NCI-H2081 treated with DMSO at 0.1 percent for 48 hours (cell line): Measurements from ENCODE around the gene SERPINB7.

Source experiments
- DNase-seq: peaks from one replicate; lab custom pipeline; 2025; lab: John Stamatoyannopoulos, UW

Gene SERPINB7

GRCh38 chr18:63788447-63789096 lies 13.4 kb downstream of the SERPINB7 start:
- DNase-seq = no peak

DNA sequence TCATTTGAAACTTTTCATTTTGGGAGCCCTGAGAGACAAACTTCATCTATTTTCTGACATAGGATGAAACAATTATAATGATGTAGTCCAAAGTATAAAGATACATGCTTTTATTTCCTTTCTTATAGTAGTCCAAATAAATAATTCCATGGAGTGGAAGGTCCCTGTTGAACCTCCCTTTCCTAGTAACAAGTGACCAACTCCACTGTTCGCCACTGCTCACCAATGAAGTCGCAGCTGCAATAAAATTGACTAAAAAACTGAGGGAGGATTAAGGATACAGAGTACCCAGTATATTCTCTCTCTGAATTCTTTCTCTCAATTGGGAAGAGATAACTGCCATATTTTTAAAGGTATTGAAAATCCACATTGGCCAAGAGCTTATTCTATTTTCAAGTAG lies 14.1 kb downstream of the SERPINB7 start:
- no peak for DNase-seq

GRCh38 chr18:63795606-63796005 lies 20.4 kb downstream of the SERPINB7 start:
- no peak for DNase-seq

- no peak for DNase-seq
Measured at GRCh38 chr18:63799189-63799588, 24.0 kb downstream of the SERPINB7 start.

DNA sequence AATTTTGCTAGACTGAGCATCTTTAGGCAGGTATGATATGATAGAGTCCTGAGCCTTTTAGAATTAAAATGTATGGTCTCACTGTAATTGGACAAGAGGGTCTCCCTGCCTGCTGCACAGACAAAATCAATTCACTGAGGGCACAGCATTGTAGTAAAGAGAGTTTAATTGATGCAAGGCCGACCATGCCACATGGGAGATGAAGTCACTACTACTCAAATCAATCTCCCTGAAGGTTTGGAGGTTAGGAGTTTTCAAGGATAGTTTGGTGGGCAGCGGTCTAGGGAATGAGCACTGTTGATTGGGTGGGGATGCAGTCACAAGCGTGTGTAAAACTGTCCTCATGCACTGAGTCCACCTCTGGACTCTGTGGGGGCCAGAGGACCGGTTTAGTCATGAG lies 26.1 kb downstream of the SERPINB7 start:
- no peak for DNase-seq

DNA sequence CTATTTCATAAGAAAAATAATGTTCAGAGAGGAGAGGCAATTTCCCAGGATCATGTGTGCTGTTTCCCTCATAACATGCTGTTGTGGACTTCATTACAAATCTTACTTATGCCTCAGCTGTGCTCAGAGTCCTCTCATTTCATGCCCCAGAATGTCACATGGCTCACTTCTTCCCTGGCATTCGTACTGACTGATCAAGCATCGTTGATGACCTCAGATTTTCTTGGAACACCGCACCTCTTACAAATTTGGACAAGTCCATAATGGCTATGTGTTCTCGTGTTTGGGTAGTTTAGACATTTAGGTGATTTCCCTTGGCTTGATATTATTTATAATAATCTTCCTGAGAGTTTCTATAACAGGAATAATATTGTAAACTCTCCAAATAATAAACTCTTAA lies 32.9 kb downstream of the SERPINB7 start:
- DNase-seq = no peak

DNA sequence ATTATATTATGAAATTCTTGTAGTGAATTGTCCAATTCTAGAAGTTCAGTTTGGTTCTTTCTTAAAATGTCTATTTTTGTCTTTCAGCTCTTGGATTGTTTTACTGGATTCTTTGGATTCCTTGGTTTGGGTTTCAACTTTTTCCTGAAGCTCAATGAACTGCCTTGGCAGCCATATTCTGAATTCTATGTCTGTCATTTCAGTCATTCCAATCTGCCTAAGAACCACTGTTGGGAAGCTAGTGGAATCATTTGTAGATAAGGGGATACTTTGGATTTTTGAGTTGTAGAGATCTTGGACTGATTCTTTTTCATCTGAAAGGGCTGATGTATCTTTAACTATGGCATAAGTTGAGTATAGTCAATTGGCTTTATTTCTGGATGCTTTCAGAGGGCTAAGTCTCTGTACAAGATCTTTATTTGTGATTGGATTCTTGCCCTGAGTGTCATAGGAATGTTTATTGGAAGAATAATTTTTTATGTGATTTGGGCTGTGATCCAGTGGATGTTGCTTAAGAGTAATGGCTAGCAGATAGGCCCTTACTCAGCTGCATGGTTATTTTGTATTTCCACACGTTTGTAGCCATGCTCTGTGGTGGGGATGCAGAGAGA lies 42.3 kb downstream of the SERPINB7 start:
- no peak for DNase-seq

- no peak for DNase-seq
Measured at GRCh38 chr18:63818212-63818611, 43.0 kb downstream of the SERPINB7 start.

DNA sequence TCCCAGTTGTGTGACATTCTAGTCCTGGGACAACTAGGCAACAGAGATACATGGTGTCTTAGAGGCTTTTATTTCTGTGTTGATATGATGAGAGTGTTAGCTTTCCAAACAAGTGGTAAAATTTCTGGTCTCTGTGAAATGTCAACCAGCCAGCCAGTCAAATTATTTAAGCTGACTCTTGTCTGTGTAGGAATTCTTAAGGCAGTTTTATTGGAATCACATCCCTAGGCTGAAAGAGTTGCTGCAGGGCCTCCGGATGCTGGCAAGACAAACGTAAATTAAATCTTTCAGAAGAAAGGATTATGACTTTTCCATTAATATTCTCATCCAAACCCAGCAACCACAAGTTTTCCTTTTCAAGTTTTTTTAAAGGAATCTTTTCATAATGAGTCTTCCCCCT lies 44.6 kb downstream of the SERPINB7 start:
- no peak for DNase-seq

DNA sequence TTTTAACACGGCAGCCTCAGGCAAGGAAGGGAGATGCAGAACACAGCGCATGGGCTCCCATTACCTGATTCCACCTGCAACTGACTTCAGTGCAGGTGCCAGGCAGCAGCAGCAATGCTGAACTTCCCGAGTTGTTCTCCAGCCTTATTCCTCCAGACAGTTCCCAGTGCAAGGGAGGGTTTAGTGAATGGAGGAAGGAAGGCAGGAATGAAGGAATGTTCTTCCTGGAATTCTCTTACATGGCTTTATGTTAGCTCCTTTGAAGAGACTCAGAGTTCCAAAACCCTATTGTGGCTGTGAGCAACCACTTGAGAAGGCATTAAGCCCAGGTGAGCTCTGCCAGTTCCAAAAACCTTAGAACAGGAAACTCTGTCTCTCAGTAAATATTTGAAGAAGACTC lies 45.5 kb downstream of the SERPINB7 start:
- no peak for DNase-seq

GRCh38 chr18:63823516-63824219 lies 48.5 kb downstream of the SERPINB7 start:
- DNase-seq = no peak

GRCh38 chr18:63824220-63824525 lies 49.0 kb downstream of the SERPINB7 start:
- DNase-seq = no peak

DNA sequence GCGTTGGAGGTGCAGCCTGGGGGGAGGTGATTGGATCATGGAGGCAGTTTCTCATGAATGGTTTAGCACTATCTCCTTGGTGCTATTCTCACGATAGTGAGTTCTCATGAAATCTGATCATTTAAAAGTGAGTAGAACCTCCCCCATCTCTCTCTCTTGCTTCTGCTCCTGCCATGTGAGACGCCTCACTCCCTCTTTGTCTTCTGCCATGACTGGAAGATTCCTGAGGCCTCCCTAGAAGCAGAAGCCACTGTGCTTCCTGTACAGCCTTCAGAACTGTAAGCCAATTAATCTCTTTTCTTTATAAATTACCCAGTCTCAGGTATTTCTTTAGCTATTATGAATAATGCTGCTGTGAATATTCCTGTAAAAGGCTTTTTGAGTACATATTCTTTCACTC lies 52.9 kb downstream of the SERPINB7 start:
- no peak for DNase-seq

GRCh38 chr18:63828656-63829055 lies 53.4 kb downstream of the SERPINB7 start:
- DNase-seq = no peak

DNA sequence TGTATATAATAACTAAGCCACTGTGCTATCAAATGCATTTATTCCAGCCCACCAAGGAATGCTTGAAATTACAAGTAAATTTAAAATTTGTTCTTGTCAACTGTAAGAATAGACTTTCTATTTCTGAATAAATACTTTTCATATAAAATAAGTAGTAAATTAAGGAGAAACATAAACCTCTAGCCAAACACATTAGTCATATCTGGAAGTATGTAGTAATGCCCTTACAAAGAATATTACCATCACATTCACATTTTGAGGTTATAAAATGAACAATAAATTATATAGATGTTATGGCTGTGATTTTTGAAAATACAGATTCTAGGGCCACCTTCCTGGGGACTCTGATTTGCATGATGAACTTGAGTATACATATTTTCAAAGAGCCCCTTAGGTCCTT lies 54.7 kb downstream of the SERPINB7 start:
- no peak for DNase-seq

DNA sequence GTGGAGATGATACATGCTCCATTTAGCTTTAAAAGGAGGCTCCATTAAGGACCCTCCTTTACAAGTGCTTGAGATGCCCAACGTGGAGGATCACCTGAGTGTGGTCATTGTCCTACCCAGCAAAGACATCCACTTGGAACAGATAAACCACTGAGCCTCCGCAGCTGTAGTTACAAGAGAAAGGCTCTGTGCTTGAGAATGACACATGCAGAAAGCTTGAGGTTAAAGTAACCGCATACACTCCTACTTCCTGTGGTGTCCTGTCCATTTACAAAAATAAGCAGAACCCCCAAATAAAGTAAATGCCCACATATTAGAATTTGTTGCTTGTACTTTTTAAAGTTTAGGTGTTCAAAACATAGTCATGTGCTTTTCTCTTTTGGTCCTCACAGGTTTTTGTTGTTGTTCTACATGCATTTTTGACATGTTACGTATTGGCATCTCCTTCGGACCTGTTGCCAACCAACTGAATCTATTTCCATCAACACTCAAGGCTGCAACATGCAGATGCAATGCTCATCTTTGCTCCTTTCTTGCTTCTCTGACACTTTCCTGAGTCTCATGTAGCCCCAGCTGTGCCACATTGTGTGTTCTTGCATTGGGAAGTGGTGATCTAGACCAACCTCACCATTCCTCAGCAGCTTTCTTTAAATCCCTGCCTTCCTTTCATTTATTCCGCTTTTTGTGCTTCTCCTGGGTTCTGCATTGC lies 56.0 kb downstream of the SERPINB7 start:
- no peak for DNase-seq

DNA sequence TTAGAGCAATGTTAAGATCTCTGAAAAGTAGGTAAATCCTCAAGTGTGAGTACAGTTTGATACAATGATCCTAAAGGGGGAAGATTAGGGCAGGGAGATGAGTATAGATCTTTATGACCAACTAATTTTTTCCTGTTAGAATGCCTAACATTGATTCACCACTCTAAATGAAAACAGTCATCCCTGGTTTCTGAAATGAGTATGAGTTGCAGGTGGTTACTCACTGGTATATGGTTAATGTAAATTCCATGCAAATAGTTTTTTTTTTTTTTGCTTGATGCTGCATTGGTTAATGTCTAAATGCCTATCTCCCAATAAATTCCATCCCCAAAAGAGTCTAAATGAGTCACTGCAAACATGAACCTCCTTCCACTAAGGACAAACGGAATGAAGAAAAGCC lies 57.3 kb downstream of the SERPINB7 start:
- DNase-seq = no peak

- DNase-seq = no peak
Measured at GRCh38 chr18:63834471-63835113, 59.4 kb downstream of the SERPINB7 start.

DNA sequence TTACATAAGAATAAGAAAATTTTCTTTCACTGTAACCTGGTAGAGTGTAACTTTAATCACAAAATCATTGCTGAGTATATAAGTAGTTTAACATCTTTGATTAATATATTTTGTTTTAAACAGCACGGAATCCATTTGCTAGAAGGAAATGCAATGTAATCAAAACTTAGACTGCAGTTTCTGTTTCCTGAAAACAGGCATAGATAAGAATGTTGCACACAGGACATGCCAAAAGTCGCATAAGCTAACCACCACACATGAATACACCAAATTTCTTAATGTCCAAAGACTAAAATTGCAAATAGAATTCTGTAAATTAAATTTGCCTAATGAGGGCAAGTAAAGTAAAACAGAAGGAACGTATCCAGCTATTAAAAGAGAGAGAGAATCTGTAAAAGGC lies 61.2 kb downstream of the SERPINB7 start:
- DNase-seq = no peak

- no peak for DNase-seq
Measured at GRCh38 chr18:63837590-63837989, 62.4 kb downstream of the SERPINB7 start.

GRCh38 chr18:63843008-63843407 lies 67.8 kb downstream of the SERPINB7 start:
- DNase-seq = no peak

DNA sequence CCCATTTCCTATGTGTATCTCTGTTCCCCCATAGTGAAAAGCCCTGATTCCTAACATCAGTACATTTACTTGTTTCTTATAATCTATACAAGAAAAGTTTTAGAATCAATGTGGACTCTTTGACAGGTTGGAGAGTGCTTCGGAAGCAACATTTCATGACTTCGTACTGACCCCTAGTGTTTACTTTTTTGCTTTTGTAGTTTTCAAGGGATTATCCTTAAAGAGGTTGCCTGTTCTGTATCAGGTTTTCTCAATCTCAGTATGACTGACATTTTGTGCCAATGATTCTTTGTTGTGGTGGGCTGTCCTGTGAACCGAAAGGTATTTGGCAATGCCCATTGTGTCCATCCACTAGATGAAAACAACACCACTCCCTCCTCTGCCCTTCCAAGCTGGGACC lies 69.0 kb downstream of the SERPINB7 start:
- no peak for DNase-seq

- DNase-seq = no peak
Measured at GRCh38 chr18:63848159-63848558, 72.9 kb downstream of the SERPINB7 start.
